Upper lobe of left lung (tissue), 4 donors: ENCODE data around the gene NELFB.

ENCODE experiments used
- CTCF ChIP-seq, 6 experiments: fragments of 450-650 bp in 4 of 6; fragments of 200-600 bp in 2 of 6; sonication (generic) in 2 of 6; IDR thresholded peaks; one replicate each; pipeline ENCODE4 v1.5.1; 2016 to 2019; ENCODE audit warnings: antibody characterized with exemption in 6 of 6
- POLR2A ChIP-seq, 4 donors: fragments of 450-650 bp; IDR thresholded peaks; one replicate each; pipeline ENCODE4 v1.5.1; 2016 to 2017; ENCODE audit warnings: antibody characterized with exemption in 4 of 4, mild to moderate bottlenecking in 2 of 4
- POLR2AphosphoS5 ChIP-seq, 2 donors: sonication (generic); formaldehyde crosslinking; IDR thresholded peaks; one replicate each; pipeline ENCODE4 v1.5.1; 2017; ENCODE audit warnings: antibody characterized with exemption in 2 of 2

- TF ChIP-seq CTCF (IDR thresholded peaks at IDR 0.05) (no peak), POLR2AphosphoS5 (IDR thresholded peaks at IDR 0.05) (no peak), POLR2A (IDR thresholded peaks at IDR 0.05) (no peak)
Observed at GRCh38 chr9:137317718-137318511, 62.8 kb downstream of the NELFB start.
